GDM1 (cell line): ENCODE results near the gene CCDC121.
A peak's percentile ranks its signal among the peaks of the same experiment; 100 is the strongest.
"Not testable (repeated sequence)": the region's sequence is repeated elsewhere in the genome, so short reads cannot be mapped to it uniquely, and the experiment has no call there.

Experiments used
- DNase-seq: peaks from one replicate; lab custom pipeline; 2025; lab: John Stamatoyannopoulos, UW

CCDC121 gene

GRCh38 chr2:27636766-27637165 is 8.0 kb upstream of the CCDC121 start:
- DNase-seq, result no peak

- no peak for DNase-seq
Observed at GRCh38 chr2:27634291-27634690, 5.5 kb upstream of the CCDC121 start.

- DNase-seq, result not testable (repeated sequence)
Observed at GRCh38 chr2:27630257-27630656, 1.4 kb upstream of the CCDC121 start.

GRCh38 chr2:27627963-27628766 is 647 bp downstream of the CCDC121 start:
- DNase-seq, result no peak

GRCh38 chr2:27626921-27627320 is 1.9 kb downstream of the CCDC121 start:
- DNase-seq, result peak; percentile 20

GRCh38 chr2:27626323-27626722 is 2.5 kb downstream of the CCDC121 start:
- not testable (repeated sequence) for DNase-seq

- no peak for DNase-seq
Observed at GRCh38 chr2:27624943-27625342, 3.9 kb downstream of the CCDC121 start.

- no peak for DNase-seq
Observed at GRCh38 chr2:27622921-27623384, 5.9 kb downstream of the CCDC121 start.

DNA sequence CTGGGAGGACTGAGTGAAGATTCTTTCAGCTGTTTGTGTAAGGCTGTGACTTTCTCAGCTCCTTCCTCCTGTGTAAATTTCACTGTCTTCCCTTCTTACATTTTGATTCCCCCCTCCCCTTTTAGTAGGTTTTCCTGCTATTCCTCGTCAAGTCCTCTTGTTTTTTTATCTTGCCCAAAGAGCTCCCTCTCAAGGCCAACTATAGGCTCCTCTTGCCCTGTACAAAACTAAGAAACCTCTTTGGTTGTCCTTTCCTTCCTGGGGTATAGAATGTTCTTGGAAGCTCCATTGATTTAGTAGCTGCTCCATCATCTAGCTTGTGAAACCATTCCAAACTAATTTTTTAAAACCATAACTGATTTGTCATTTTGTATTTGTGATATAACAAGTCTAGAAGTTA is 7.3 kb downstream of the CCDC121 start:
- no peak for DNase-seq

- DNase-seq, result no peak
Observed at GRCh38 chr2:27615316-27615715, 13.5 kb downstream of the CCDC121 start.

DNA sequence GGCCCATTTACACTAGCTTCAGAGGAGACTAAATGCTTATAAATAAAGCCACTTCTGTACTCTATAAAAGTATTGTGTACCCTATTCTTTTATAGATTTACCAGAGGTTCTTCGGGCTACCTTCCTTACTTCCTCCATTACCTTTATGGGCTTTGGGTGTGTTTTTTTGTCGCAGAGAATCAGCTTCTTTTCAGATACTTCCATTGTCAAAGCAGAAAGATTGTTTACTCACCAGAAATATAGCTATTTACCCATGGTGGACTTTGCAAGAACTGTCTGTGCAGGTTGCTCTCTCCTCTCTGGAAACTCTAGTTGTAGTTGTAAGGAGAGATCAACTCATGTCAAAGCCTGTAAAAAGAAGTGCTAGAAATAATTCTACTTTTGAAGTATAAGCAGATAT is 14.8 kb downstream of the CCDC121 start:
- DNase-seq, result no peak

- DNase-seq, result no peak
Observed at GRCh38 chr2:27606611-27607010, 22.2 kb downstream of the CCDC121 start.

GRCh38 chr2:27596627-27597026 is 32.2 kb downstream of the CCDC121 start:
- no peak for DNase-seq

DNA sequence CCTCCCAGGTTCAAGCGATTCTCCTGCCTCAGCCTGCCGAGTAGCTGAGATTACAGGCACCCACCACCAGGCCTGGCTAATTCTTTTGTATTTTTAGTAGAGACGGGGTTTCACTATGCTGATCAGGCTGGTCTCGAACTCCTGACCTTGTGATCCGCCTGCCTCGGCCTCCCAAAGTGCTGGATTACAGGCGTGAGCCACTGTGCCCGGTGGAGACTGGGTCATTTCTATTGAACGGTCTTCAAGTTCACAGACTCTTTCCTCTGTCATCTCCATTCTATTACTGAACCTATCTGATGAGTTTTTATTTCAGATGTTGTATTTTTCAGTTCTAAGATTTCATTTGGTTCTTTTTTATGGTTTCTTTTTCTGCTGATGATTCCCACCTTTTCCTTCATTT is 33.4 kb downstream of the CCDC121 start:
- not testable (repeated sequence) for DNase-seq

GRCh38 chr2:27594020-27594703 is 34.6 kb downstream of the CCDC121 start:
- not testable (repeated sequence) for DNase-seq

DNA sequence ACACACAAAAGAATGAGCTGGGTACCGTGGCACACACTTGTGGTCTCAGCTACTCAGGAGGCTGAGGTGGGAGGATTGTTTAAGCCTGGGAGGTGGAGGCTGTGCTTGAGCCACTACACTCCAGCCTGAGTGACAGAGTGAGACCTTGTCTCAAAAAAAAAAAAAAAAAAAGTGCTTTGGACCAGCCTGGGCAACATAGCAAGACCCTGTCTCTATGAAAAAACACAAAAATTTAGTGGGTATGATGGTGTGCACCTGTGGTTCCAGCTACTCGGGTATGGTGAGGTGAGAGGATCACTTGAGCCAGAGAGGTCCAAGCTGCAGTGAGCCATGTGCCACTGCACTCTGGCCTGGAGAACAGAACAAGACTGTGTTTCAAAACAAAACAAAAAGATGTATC is 35.6 kb downstream of the CCDC121 start:
- no peak for DNase-seq

- no peak for DNase-seq
Observed at GRCh38 chr2:27591745-27592144, 37.1 kb downstream of the CCDC121 start.

DNA sequence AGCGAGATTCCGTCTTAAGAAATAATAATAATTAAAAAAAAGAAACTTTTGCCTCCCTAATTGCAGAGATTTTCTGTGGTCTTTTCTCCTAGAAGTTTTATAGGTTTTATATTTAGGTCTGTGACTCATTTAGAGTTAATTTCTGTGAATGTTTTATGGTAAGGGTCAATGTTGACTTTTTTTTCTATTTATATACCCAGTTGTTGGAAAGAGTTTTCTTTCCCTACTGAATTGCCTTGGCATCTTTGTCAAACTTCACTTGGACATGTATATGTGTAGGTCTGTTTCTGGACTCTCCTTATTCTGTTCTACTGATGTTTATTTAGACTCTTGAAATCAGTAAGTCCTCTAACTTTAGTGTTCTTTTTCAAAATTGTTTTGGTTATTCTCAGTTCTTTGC is 40.5 kb downstream of the CCDC121 start:
- DNase-seq, result no peak

- DNase-seq, result no peak
Observed at GRCh38 chr2:27587025-27587424, 41.8 kb downstream of the CCDC121 start.

- DNase-seq, result no peak
Observed at GRCh38 chr2:27584597-27584996, 44.2 kb downstream of the CCDC121 start.

DNA sequence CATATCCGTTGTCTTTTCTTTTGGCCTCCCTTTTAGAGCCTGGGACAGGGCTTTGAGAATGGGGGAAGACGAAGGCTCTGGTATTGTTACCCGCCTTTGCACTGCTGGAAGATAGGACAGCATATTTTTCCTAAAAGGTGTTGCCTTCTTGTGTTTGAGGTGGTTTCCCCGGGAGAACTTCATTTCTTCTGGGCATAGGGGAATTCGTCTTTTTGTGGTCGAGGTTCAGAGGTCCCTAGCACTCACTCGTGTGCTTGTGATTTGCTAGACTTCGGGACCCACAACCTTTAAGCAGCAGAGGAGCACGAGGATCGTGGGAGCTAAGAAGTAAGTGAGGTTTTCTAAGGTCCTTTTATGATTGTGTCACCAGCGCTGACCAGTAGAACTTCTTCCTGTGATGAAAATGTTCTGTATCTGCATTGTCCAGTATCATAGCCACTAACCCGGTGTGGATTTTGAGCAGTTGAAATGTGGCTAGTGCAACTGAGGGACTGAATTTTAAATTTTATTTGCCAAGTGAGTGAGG is 45.4 kb downstream of the CCDC121 start:
- no peak for DNase-seq

DNA sequence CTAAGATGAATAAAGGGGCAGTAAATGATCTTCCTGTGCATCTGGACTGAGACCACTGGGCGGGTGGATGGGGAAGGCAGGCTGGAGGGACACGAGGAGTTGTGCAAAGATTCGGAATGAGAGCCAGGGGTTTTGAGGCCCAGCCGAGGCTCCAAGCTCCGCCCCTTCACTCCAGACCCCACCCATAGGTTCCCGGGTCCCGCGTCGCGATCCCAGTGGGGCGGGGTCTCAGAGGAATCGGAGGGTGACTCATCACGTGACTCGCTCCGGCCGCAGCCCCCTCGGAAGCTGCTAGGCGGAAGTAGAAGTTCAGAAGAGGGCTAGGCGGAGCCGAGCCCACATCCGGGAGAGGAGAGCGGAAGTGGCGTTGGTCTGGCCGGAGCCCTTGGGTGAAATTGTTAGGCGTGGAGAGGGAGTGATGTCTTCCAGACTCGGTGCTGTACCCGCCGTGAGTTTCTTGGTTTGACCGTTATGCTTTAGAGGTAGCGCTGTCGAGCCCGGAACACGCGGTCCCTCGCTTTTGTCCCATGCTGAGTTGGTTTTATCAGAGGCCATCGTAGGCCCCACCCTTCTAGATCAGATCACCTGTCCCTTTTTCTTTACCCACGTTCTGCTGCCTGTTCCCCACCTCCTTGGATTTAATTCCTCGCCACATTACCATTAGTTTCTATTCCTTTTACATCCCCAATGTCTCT is 46.0 kb downstream of the CCDC121 start, which contains the start of gene ZNF512:
ZNF512 (plus strand) TSS at position 348 of the 695 bp plus-strand sequence; CDS start at position 419, 71 bp downstream.
- DNase-seq, result peak; percentile 86
